ENCODE measurements around the gene MUC2. TPM values are rescaled to one million over a fixed set of nuclear protein-coding genes. Genes with fewer than 3 reads are reported as not detected.

MUC2 gene
- total RNA-seq, 1 donor from 2014 or later, result not detected

GRCh38 chr11:1072116-1072820 lies 2.4 kb upstream of the MUC2 start:
- TF ChIP-seq, protein P1, sequence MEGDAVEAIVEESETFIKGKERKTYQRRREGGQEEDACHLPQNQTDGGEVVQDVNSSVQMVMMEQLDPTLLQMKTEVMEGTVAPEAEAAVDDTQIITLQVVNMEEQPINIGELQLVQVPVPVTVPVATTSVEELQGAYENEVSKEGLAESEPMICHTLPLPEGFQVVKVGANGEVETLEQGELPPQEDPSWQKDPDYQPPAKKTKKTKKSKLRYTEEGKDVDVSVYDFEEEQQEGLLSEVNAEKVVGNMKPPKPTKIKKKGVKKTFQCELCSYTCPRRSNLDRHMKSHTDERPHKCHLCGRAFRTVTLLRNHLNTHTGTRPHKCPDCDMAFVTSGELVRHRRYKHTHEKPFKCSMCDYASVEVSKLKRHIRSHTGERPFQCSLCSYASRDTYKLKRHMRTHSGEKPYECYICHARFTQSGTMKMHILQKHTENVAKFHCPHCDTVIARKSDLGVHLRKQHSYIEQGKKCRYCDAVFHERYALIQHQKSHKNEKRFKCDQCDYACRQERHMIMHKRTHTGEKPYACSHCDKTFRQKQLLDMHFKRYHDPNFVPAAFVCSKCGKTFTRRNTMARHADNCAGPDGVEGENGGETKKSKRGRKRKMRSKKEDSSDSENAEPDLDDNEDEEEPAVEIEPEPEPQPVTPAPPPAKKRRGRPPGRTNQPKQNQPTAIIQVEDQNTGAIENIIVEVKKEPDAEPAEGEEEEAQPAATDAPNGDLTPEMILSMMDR (IDR thresholded peaks at IDR 0.05; ENCODE audit: unreplicated experiment), result no peak
- no peak overlapping the region for H3K27ac Mint-ChIP-seq
- H3K36me3 Mint-ChIP-seq (ENCODE audit: insufficient read depth), result no peaks in the 10 kb centered on the region
- H3K4me3 Mint-ChIP-seq (ENCODE audit: low read depth), result no peak overlapping the region
- peaks cover 21% of the 10 kb centered on the region for H3K27me3 Mint-ChIP-seq
- DNase-seq (ENCODE audit: low spot score, unreplicated experiment), result no peak
- peaks cover 5% of the 10 kb centered on the region for H3K4me1 Mint-ChIP-seq (ENCODE audit: low read depth)
- H3K9me3 Mint-ChIP-seq (ENCODE audit: low read depth), result no peaks in the 10 kb centered on the region

DNA sequence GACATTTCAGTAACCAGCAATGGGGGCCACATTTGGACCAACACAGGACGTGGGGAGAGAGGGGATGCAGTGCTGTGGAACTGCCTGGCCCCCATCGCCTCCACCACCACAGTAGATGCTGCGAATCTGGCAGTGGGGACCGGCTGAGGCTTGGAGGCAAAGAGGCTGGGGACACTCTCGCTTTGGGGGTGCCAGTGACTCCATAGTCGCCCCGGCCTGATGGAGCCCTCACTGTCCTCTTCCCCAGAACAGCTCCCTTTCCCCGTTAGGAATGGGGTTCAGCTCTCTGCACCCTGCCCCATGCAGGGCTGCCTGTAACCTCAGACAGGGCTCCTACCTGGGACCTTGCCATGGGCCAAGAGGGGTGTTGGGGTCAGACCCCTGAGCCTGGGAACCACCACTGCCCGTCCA lies 1.8 kb upstream of the MUC2 start:
- TF ChIP-seq, protein P1 (IDR thresholded peaks at IDR 0.05; ENCODE audit: unreplicated experiment), result no peak
- Mint-ChIP-seq H3K9me3 (ENCODE audit: low read depth) (no peaks in the 10 kb centered on the region), H3K4me3 (ENCODE audit: low read depth) (no peak overlapping the region), H3K36me3 (ENCODE audit: insufficient read depth) (no peaks in the 10 kb centered on the region), H3K27ac (no peak overlapping the region), H3K4me1 (ENCODE audit: low read depth) (peaks cover 5% of the 10 kb centered on the region), H3K27me3 (peaks cover 21% of the 10 kb centered on the region)
- no peak for DNase-seq (ENCODE audit: low spot score, unreplicated experiment)

- TF ChIP-seq, protein P1 (IDR thresholded peaks at IDR 0.05; ENCODE audit: unreplicated experiment), result no peak
- no peaks in the 10 kb centered on the region for H3K36me3 Mint-ChIP-seq (ENCODE audit: insufficient read depth)
- no peak overlapping the region for H3K4me3 Mint-ChIP-seq (ENCODE audit: low read depth)
- peaks cover 2% of the 10 kb centered on the region for H3K4me1 Mint-ChIP-seq (ENCODE audit: low read depth)
- no peak for DNase-seq (ENCODE audit: low spot score, unreplicated experiment)
- H3K27ac Mint-ChIP-seq, result no peak overlapping the region
- no peaks in the 10 kb centered on the region for H3K9me3 Mint-ChIP-seq (ENCODE audit: low read depth)
- peaks cover 17% of the 10 kb centered on the region for H3K27me3 Mint-ChIP-seq
Measured at GRCh38 chr11:1073261-1073724, 1.4 kb upstream of the MUC2 start.

GRCh38 chr11:1073851-1074243 lies 827 bp upstream of the MUC2 start:
- Mint-ChIP-seq H3K36me3 (ENCODE audit: insufficient read depth) (no peaks in the 10 kb centered on the region), H3K4me1 (ENCODE audit: low read depth) (peaks cover 2% of the 10 kb centered on the region), H3K27me3 (peaks cover 13% of the 10 kb centered on the region), H3K4me3 (ENCODE audit: low read depth) (no peak overlapping the region), H3K27ac (no peak overlapping the region), H3K9me3 (ENCODE audit: low read depth) (no peaks in the 10 kb centered on the region)
- no peak for DNase-seq (ENCODE audit: low spot score, unreplicated experiment)
- TF ChIP-seq, protein P1 (IDR thresholded peaks at IDR 0.05; ENCODE audit: unreplicated experiment), result no peak

- TF ChIP-seq, protein P1 (IDR thresholded peaks at IDR 0.05; ENCODE audit: unreplicated experiment), result no peak
- Mint-ChIP-seq H3K36me3 (ENCODE audit: insufficient read depth) (no peaks in the 10 kb centered on the region), H3K9me3 (ENCODE audit: low read depth) (no peaks in the 10 kb centered on the region), H3K27ac (no peak overlapping the region), H3K27me3 (peaks cover 6% of the 10 kb centered on the region), H3K4me1 (ENCODE audit: low read depth) (peaks cover 2% of the 10 kb centered on the region), H3K4me3 (ENCODE audit: low read depth) (no peak overlapping the region)
- no peak for DNase-seq (ENCODE audit: low spot score, unreplicated experiment)
Measured at GRCh38 chr11:1075341-1075911, 752 bp downstream of the MUC2 start.
